Measurements from ENCODE around the gene DVL3.
"Not testable (repeated sequence)": the region's sequence is repeated elsewhere in the genome, so short reads cannot be mapped to it uniquely, and the experiment has no call there.

Gene DVL3

GRCh38 chr3:184154885-184155643 is at the start of gene DVL3:
Gene DVL3, plus strand, starts transcription at chr3:184155377. Its CDS starts 259 bp downstream, at chr3:184155636.
- peak in 1 of 2 donors; percentile 14 for DNase-seq (ENCODE audit: extremely low read depth in 1 of 2, low read depth in 1 of 2)

DNA sequence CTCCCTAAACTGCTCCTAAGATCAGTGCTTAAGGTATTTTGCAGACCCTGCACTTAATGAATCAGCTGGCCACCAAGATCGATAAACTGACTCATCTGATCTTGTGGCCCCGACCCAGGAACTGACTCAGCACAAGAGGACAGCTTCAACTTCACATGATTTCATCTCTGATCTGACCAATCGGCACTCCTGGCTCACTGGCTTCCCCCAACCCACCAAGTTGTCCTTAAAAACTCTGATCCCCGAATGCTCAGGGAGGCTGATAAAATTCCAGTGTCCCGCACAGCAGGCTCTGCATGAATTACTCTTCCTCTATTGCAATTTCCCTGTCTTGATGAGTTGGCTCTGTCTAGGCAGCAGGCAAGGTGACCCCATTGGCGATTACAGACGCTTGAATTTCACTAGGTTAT is 44.9 kb upstream of the DVL3 start:
- DNase-seq (ENCODE audit: extremely low read depth in 1 of 2, low read depth in 1 of 2), result no peak

DNA sequence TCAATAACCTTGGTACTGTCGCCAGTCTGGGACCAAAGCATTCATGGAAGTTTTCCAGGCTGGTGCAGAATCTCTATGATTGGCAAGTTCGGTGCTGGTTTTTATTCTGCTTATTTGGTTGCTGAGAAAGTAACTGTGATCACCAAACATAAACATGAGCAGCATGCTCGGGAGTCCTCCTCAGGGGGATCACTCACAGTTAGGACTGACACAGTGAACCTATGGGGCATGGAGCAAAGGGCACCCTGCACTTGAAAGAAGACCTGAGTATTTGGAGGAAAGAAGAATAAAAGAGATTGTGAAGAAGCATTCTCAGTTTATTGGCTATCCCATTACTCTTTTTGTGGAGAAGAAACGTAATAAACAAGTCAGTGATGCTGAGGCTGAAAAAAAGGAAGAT is 39.2 kb upstream of the DVL3 start:
- no peak for DNase-seq (ENCODE audit: extremely low read depth in 1 of 2, low read depth in 1 of 2)

DNA sequence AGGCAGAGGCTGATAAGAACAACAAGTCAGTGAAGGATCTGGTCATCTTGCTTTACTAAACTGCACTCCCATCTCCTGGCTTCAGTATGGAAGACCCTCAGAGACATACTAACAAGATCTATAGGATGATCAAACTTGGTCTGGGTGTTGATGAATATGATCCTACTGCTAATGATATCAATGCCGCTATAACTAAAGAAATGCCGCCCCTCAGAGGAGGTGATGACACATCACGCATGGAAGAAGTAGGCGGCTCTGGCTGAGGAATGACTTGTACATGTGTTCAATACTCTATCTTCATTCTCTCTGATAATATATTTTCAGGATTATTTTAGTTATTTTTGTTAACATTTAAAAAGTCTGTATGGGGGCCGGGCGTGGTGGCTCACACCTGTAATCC is 37.5 kb upstream of the DVL3 start:
- no peak for DNase-seq (ENCODE audit: extremely low read depth in 1 of 2, low read depth in 1 of 2)

DNA sequence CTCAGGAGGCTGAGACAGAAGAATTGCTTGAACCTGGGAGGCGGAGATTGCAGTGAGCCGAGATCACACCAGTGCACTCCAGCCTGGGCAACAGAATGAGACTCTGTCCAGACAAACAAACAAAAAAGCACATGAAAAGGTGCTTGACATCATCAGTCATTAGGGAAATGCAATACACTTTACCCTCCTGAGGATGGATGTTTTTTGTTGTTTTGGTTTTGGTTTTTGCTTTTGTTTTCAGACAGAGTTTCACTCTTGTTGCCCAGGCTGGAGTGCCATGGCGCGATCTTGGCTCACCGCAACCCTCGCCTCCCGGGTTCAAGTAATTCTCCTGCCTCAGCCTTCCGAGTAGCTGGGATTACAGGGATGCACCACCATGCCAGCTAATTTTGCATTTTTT is 34.1 kb upstream of the DVL3 start:
- DNase-seq (ENCODE audit: extremely low read depth in 1 of 2, low read depth in 1 of 2), result not testable (repeated sequence)

DNA sequence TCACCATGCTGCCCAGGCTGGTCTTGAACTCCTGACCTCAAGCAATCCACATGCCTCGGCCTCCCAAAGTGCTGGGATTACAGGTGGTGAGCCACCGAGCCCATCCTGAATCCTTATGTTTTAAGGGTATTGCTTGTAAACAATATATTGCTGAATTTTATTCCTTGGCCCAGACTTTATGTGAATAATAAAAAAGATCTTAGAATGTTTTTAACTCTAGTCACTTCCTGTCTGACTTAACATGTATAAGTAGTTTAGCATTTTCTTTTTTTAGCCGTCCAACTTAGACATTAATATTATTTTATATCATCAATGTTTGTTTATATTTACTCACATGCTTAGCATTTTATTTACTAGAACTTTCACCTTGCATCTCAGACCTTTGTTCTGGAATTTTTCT is 29.2 kb upstream of the DVL3 start:
- DNase-seq (ENCODE audit: extremely low read depth in 1 of 2, low read depth in 1 of 2), result no peak

- DNase-seq (ENCODE audit: extremely low read depth in 1 of 2, low read depth in 1 of 2), result no peak
Measured at GRCh38 chr3:184129012-184129411, 26.2 kb upstream of the DVL3 start.

- no peak for DNase-seq (ENCODE audit: extremely low read depth in 1 of 2, low read depth in 1 of 2)
Measured at GRCh38 chr3:184132945-184133344, 22.2 kb upstream of the DVL3 start.

GRCh38 chr3:184133840-184134745 is 21.1 kb upstream of the DVL3 start:
- DNase-seq (ENCODE audit: extremely low read depth in 1 of 2, low read depth in 1 of 2), result peak in 1 of 2 donors; percentile 21

- no peak for DNase-seq (ENCODE audit: extremely low read depth in 1 of 2, low read depth in 1 of 2)
Measured at GRCh38 chr3:184134746-184135148, 20.4 kb upstream of the DVL3 start.

DNA sequence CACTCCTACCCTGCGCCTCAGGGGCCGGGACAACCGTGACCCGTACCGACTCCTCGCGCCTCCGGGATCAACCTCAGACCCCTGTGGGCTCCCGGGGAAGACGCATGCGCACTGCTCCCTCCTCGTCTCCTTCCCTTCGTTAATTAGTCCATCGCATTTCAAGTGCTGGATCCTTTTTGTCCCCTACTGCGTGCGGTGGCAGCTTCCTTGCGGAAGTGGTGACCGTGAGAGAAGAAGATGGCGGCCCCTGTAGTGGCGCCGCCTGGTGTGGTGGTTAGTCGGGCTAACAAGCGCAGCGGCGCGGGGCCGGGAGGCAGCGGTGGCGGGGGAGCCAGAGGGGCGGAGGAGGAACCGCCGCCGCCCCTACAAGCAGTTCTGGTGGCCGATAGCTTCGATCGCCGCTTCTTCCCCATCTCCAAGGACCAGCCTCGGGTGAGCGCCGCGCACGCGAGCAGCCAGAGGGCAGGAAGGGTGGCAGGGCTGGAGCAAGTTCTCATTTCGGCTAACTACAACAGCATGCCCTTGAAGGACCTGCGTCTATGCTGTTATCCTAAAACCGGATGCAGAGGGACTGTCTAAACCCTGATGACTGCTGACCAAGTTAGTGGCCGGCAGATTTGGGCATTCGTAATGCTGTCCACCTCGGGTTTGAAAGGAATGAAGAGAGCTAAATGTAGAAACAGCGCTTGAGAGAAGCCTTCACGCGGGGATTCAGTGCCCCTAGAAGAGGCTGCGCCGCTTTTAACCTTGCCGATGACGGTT is 19.8 kb upstream of the DVL3 start, which contains the start of gene EIF2B5:
Gene EIF2B5 (plus strand): TSS at position 210 of the 762 bp plus-strand sequence. CDS start 28 bp downstream, at position 238.
- DNase-seq (ENCODE audit: extremely low read depth in 1 of 2, low read depth in 1 of 2), result peak; percentile 73 to 75

GRCh38 chr3:184135911-184136260 is 19.3 kb upstream of the DVL3 start:
- DNase-seq (ENCODE audit: extremely low read depth in 1 of 2, low read depth in 1 of 2), result no peak

DNA sequence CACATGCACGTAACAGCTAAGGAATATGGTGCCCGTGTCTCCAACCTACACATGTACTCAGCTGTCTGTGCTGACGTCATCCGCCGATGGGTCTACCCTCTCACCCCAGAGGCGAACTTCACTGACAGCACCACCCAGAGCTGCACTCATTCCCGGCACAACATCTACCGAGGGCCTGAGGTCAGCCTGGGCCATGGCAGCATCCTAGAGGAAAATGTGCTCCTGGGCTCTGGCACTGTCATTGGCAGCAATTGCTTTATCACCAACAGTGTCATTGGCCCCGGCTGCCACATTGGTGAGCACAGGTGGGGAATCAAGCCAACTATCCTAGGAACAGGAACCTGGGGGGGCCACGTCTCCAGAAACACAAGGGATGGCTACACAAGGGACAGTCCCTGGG is 14.7 kb upstream of the DVL3 start:
- no peak for DNase-seq (ENCODE audit: extremely low read depth in 1 of 2, low read depth in 1 of 2)

DNA sequence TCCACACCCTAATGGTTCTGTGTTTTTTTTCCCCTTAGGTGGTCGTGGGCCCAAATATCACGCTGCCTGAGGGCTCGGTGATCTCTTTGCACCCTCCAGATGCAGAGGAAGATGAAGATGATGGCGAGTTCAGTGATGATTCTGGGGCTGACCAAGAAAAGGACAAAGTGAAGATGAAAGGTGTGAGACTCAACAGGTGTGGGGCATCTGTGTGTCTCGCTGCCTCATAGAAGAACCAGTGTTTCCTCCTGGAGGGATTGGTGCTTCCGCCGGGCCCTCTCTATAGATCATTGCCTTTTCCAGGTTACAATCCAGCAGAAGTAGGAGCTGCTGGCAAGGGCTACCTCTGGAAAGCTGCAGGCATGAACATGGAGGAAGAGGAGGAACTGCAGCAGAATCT is 13.0 kb upstream of the DVL3 start:
- DNase-seq (ENCODE audit: extremely low read depth in 1 of 2, low read depth in 1 of 2), result no peak

DNA sequence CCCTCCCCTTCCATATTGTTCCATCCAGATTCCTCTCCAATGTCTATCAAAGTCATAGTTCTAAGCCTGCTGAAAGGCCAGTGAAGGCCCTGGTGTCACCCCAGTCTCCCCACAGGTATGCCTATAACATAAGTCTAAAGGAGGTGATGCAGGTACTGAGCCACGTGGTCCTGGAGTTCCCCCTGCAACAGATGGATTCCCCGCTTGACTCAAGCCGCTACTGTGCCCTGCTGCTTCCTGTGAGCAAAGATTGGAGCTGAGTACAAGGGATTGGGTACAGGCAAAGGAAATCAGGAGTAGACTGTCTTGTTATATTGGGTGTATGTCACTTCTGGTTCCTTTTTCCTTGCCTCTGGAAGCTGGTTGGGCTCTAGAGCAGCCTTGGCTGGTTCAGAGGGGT is 11.8 kb upstream of the DVL3 start:
- no peak for DNase-seq (ENCODE audit: extremely low read depth in 1 of 2, low read depth in 1 of 2)

GRCh38 chr3:184144505-184144904 is 10.7 kb upstream of the DVL3 start:
- no peak for DNase-seq (ENCODE audit: extremely low read depth in 1 of 2, low read depth in 1 of 2)

DNA sequence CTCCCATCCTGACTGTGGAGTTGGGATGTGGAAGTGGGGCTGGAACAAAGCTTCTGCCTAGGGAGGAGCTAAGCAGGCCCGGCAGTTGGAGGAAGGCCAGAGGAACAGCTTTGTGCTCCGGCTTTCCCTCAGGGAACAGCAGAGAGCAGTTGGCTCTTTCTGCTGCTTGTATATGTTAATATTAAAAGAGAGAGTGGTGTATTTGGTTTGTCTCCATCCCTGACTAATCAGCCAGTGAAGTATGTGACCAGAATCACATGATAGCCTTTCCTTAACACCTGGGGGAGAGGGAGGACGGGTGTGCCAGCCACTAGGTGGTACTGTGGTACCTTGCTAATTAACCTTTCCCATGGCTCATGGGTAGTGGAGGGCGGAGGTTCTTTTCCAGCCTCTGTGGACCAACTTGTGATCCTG is 10.1 kb upstream of the DVL3 start:
- DNase-seq (ENCODE audit: extremely low read depth in 1 of 2, low read depth in 1 of 2), result no peak

DNA sequence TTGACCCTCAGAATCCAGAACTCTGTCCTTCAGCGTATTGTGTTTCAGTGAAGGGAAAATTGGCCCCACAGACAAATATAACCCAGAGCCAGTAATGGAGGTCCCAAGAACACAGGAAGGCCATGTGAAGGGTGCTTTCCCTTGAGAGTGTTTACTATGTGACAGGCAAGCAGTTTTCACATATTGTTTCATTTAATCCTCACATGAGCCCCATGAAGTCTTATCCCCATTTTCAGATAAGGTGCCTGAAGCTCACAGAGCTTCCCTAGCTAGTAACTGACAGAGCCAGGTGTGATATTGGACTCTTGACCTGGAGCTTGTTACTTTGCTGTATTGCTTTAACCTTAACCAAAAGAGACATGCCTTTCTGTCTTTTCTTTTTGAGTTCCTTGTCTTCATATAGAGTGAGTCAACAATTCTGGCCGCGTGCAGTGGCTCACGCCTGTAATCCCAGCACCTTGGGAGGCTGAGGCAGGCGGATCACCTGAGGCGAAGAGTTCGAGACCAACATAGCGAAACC is 9.4 kb upstream of the DVL3 start:
- no peak for DNase-seq (ENCODE audit: extremely low read depth in 1 of 2, low read depth in 1 of 2)

GRCh38 chr3:184148076-184148475 is 7.1 kb upstream of the DVL3 start:
- no peak for DNase-seq (ENCODE audit: extremely low read depth in 1 of 2, low read depth in 1 of 2)

DNA sequence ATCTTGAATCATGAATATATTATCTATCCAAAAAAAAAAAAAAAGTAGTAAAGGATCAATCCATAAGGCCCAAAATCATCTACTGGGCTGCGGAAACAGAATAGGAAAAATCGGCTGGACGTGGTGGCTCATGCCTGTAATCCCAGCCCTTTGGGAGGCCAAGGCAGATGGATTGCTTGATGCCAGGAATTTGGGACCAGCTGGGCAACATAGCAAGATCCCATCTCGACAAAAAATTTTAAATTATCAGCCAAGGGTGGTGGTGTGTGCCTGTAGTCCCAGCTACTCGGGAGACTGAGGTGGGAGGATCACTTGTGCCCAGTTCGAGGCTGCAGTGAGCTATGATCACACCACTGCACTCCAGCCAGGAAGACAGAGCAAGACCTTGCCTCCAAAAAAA is 6.1 kb upstream of the DVL3 start:
- DNase-seq (ENCODE audit: extremely low read depth in 1 of 2, low read depth in 1 of 2), result no peak

GRCh38 chr3:184149770-184150169 is 5.4 kb upstream of the DVL3 start:
- DNase-seq (ENCODE audit: extremely low read depth in 1 of 2, low read depth in 1 of 2), result not testable (repeated sequence)
